ENCODE results near the gene AFAP1. TPM values are rescaled to one million over a fixed set of nuclear protein-coding genes. Genes with fewer than 3 reads are reported as not detected.

AFAP1 gene
- total RNA-seq, 2 experiments from 2014 or later = not detected

- ChIA-PET POLR2A (no interaction called here), CTCF (ENCODE audit: unreplicated experiment) (no interaction called here)
- DNase-seq (ENCODE audit: low spot score) = no peak
- Histone ChIP-seq H3K4me3 (ENCODE audit: low read depth, low read length, poor library complexity, severe bottlenecking) (no peak overlapping the region), H3K4me1 (ENCODE audit: insufficient read depth, low read length, poor library complexity, severe bottlenecking) (no peaks in the 10 kb centered on the region), H3K36me3 (ENCODE audit: insufficient read depth, low read length) (no peaks in the 10 kb centered on the region), H3K27ac (ENCODE audit: low read depth, low read length, poor library complexity, severe bottlenecking) (no peak overlapping the region), H3K9me2 (ENCODE audit: insufficient read depth, low read length) (no peaks in the 10 kb centered on the region), H3K79me2 (ENCODE audit: insufficient read depth, low read depth, low read length) (no peaks in the 10 kb centered on the region), H4K20me1 (ENCODE audit: insufficient read depth, low read length) (no peaks in the 10 kb centered on the region), H2AFZ (ENCODE audit: low read length) (no peak overlapping the region), H3K9me3 (ENCODE audit: low read length) (no peaks in the 10 kb centered on the region), H3K4me2 (ENCODE audit: low read length) (no peak overlapping the region)
- TF ChIP-seq CTCF (conservative IDR thresholded peaks at IDR 0.05; ENCODE audit: low read length) = no peak
- TF ChIP-seq EZH2phosphoT487 (IDR thresholded peaks at IDR 0.05; ENCODE audit: borderline replicate concordance, low read depth, low read length) = no peak
- no TSS peak for BruUV-seq (replicated peaks)
- intact Hi-C loops (cut with micrococcal nuclease; ENCODE audit: unreplicated experiment) = no loop called here
These were observed 97.0 kb downstream of the AFAP1 start for GRCh38 chr4:7842384-7843279.

- Histone ChIP-seq H3K27ac (ENCODE audit: low read depth, low read length, poor library complexity, severe bottlenecking) (no peak overlapping the region), H3K4me3 (ENCODE audit: low read depth, low read length, poor library complexity, severe bottlenecking) (no peak overlapping the region), H2AFZ (ENCODE audit: low read length) (no peak overlapping the region), H3K79me2 (ENCODE audit: insufficient read depth, low read depth, low read length) (no peaks in the 10 kb centered on the region), H3K36me3 (ENCODE audit: insufficient read depth, low read length) (no peaks in the 10 kb centered on the region), H3K9me3 (ENCODE audit: low read length) (no peaks in the 10 kb centered on the region), H3K9me2 (ENCODE audit: insufficient read depth, low read length) (no peaks in the 10 kb centered on the region), H3K4me1 (ENCODE audit: insufficient read depth, low read length, poor library complexity, severe bottlenecking) (no peaks in the 10 kb centered on the region), H4K20me1 (ENCODE audit: insufficient read depth, low read length) (no peaks in the 10 kb centered on the region), H3K4me2 (ENCODE audit: low read length) (no peak overlapping the region)
- TF ChIP-seq EZH2phosphoT487 (IDR thresholded peaks at IDR 0.05; ENCODE audit: borderline replicate concordance, low read depth, low read length) (no peak), CTCF (conservative IDR thresholded peaks at IDR 0.05; ENCODE audit: low read length) (no peak)
- no peak for DNase-seq (ENCODE audit: low spot score)
- intact Hi-C loops (cut with micrococcal nuclease; ENCODE audit: unreplicated experiment) = no loop called here
- no TSS peak for BruUV-seq (replicated peaks)
- CTCF ChIA-PET (ENCODE audit: unreplicated experiment) = no interaction called here
- POLR2A ChIA-PET = interaction anchor here (0.6 kb wide), 1 partner anchor 101 kb away, joined by 4 read pairs; no protein-coding TSS in a partner anchor
These were observed 97.8 kb downstream of the AFAP1 start for GRCh38 chr4:7841894-7842293.

- no peaks in the 10 kb centered on the region for H3K36me3 ChIP-seq (ENCODE audit: insufficient read depth, low read length)
- ChIA-PET POLR2A (interaction anchor here (0.6 kb wide), 1 partner anchor 100 kb away, joined by 4 read pairs; no protein-coding TSS in a partner anchor), CTCF (ENCODE audit: unreplicated experiment) (no interaction called here)
- H4K20me1 ChIP-seq (ENCODE audit: insufficient read depth, low read length) = no peaks in the 10 kb centered on the region
- no peak overlapping the region for H3K4me3 ChIP-seq (ENCODE audit: low read depth, low read length, poor library complexity, severe bottlenecking)
- no peaks in the 10 kb centered on the region for H3K4me1 ChIP-seq (ENCODE audit: insufficient read depth, low read length, poor library complexity, severe bottlenecking)
- H2AFZ ChIP-seq (ENCODE audit: low read length) = no peak overlapping the region
- BruUV-seq (replicated peaks) = no TSS peak
- DNase-seq (ENCODE audit: low spot score) = no peak
- H3K4me2 ChIP-seq (ENCODE audit: low read length) = no peak overlapping the region
- no peaks in the 10 kb centered on the region for H3K79me2 ChIP-seq (ENCODE audit: insufficient read depth, low read depth, low read length)
- H3K27ac ChIP-seq (ENCODE audit: low read depth, low read length, poor library complexity, severe bottlenecking) = no peak overlapping the region
- no peaks in the 10 kb centered on the region for H3K9me3 ChIP-seq (ENCODE audit: low read length)
- H3K9me2 ChIP-seq (ENCODE audit: insufficient read depth, low read length) = no peaks in the 10 kb centered on the region
- intact Hi-C loops (cut with micrococcal nuclease; ENCODE audit: unreplicated experiment) = no loop called here
- TF ChIP-seq CTCF (conservative IDR thresholded peaks at IDR 0.05; ENCODE audit: low read length) (no peak), EZH2phosphoT487 (IDR thresholded peaks at IDR 0.05; ENCODE audit: borderline replicate concordance, low read depth, low read length) (no peak)
These were observed 98.6 kb downstream of the AFAP1 start for GRCh38 chr4:7841071-7841470.
